ENCODE measurements around the gene LEP. TPM values are rescaled to one million over a fixed set of nuclear protein-coding genes. Genes with fewer than 3 reads are reported as not detected.

The LEP gene
- total and polyA plus RNA-seq, 9 of the 15 experiments (the other 6 are each of a cell fraction or from before 2014, with no cell fraction given): not detected

DNA sequence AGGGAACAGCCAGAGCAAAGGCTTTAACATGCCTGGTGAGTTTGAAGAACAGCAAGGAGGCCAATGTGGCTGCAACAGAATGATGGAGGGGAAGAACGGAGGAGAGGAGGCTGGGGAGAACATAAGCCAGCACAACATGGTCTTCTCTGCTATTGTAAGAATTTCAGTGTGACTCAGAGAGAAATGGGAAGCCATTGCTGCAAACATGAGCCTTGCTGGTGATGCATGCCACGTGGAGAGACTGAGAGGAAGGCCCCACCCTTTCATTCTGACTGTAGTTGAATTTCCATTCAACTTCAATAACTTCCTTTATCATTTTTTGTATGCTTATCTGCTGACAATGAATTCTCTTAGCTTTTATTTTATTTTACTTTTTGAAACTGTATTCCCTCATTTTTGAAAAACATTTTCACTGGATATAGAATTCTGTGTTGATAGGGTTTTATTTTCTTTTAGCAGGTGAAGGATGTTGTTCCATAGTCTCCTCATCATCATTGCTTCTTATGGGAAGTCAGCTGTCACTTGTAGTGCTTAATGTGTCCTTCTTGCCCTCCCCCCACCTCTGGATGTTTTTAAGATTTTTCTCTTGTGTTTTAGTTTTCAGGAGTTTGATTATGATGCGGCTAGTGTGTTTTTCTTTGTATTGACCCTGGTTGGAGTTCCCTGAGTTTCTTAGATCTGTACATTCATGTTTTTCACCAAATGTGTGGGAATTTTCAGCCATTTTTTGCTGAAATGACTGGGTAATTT is 46.4 kb upstream of the LEP start (continued):
- TF ChIP-seq, protein P1, sequence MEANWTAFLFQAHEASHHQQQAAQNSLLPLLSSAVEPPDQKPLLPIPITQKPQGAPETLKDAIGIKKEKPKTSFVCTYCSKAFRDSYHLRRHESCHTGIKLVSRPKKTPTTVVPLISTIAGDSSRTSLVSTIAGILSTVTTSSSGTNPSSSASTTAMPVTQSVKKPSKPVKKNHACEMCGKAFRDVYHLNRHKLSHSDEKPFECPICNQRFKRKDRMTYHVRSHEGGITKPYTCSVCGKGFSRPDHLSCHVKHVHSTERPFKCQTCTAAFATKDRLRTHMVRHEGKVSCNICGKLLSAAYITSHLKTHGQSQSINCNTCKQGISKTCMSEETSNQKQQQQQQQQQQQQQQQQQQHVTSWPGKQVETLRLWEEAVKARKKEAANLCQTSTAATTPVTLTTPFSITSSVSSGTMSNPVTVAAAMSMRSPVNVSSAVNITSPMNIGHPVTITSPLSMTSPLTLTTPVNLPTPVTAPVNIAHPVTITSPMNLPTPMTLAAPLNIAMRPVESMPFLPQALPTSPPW (CRISPR knock-in tag; IDR thresholded peaks at IDR 0.05): 0 out of 2 replicates have a peak, but pooled peaks have one; percentile 20
- TF ChIP-seq CBX1 (IDR thresholded peaks at IDR 0.05; ENCODE audit: low read depth): peak; percentile 97
- TF ChIP-seq MIER1 (IDR thresholded peaks at IDR 0.05; ENCODE audit: low read depth): peak; percentile 74
- TF ChIP-seq, protein P2, sequence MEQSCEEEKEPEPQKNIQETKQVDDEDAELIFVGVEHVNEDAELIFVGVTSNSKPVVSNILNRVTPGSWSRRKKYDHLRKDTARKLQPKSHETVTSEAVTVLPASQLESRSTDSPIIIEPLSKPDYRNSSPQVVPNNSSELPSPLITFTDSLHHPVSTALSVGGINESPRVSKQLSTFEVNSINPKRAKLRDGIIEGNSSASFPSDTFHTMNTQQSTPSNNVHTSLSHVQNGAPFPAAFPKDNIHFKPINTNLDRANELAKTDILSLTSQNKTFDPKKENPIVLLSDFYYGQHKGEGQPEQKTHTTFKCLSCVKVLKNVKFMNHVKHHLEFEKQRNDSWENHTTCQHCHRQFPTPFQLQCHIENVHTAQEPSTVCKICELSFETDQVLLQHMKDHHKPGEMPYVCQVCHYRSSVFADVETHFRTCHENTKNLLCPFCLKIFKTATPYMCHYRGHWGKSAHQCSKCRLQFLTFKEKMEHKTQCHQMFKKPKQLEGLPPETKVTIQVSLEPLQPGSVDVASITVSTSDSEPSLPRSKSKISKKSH (CRISPR knock-in tag; IDR thresholded peaks at IDR 0.05): peak; percentile 59; the same call in 1 of the 2 replicates
- no peak for TF ChIP-seq SMAD1 (IDR thresholded peaks at IDR 0.05; ENCODE audit: low read depth, low read length, partially characterized antibody)
- TF ChIP-seq SP2 (IDR thresholded peaks at IDR 0.05; ENCODE audit: extremely low read depth, low read depth, low read length, poor library complexity, severe bottlenecking): no peak
- TF ChIP-seq JUND (IDR thresholded peaks at IDR 0.05; ENCODE audit: borderline replicate concordance, low read depth, low read length): 0 out of 2 replicates have a peak, but pooled peaks have one; percentile 6
- TF ChIP-seq JUND (tag; IDR thresholded peaks at IDR 0.05; ENCODE audit: borderline replicate concordance, low read depth, low read length): peak; percentile 24; the same call in 1 of the 3 replicates
- 0 out of 2 replicates have a peak, but pooled peaks have one; percentile 42 for TF ChIP-seq JUN (IDR thresholded peaks at IDR 0.05; ENCODE audit: borderline replicate concordance, low read depth, low read length)
- no peak for TF ChIP-seq JUN (CRISPR knock-in tag; IDR thresholded peaks at IDR 0.05; ENCODE audit: borderline replicate concordance)
- peak; percentile 85; the same call in 1 of the 2 replicates for TF ChIP-seq XRCC3 (IDR thresholded peaks at IDR 0.05)
- TF ChIP-seq, protein P3, sequence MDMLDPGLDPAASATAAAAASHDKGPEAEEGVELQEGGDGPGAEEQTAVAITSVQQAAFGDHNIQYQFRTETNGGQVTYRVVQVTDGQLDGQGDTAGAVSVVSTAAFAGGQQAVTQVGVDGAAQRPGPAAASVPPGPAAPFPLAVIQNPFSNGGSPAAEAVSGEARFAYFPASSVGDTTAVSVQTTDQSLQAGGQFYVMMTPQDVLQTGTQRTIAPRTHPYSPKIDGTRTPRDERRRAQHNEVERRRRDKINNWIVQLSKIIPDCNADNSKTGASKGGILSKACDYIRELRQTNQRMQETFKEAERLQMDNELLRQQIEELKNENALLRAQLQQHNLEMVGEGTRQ (CRISPR knock-in tag; IDR thresholded peaks at IDR 0.05): no peak
- TF ChIP-seq, protein P4, sequence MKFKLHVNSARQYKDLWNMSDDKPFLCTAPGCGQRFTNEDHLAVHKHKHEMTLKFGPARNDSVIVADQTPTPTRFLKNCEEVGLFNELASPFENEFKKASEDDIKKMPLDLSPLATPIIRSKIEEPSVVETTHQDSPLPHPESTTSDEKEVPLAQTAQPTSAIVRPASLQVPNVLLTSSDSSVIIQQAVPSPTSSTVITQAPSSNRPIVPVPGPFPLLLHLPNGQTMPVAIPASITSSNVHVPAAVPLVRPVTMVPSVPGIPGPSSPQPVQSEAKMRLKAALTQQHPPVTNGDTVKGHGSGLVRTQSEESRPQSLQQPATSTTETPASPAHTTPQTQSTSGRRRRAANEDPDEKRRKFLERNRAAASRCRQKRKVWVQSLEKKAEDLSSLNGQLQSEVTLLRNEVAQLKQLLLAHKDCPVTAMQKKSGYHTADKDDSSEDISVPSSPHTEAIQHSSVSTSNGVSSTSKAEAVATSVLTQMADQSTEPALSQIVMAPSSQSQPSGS (CRISPR knock-in tag; IDR thresholded peaks at IDR 0.05): no peak
- no peak for TF ChIP-seq POU5F1 (IDR thresholded peaks at IDR 0.05; ENCODE audit: borderline replicate concordance, low read depth, low read length, partially characterized antibody)
- TF ChIP-seq CREM (IDR thresholded peaks at IDR 0.05; ENCODE audit: low read depth): peak; percentile 67; the same call in 1 of the 2 replicates
- TF ChIP-seq SIN3A (IDR thresholded peaks at IDR 0.05; ENCODE audit: borderline replicate concordance in 2 of 2, control insufficient read depth in 1 of 2, low read depth in 2 of 2, low read length in 2 of 2): no peak
- TF ChIP-seq, protein P5, sequence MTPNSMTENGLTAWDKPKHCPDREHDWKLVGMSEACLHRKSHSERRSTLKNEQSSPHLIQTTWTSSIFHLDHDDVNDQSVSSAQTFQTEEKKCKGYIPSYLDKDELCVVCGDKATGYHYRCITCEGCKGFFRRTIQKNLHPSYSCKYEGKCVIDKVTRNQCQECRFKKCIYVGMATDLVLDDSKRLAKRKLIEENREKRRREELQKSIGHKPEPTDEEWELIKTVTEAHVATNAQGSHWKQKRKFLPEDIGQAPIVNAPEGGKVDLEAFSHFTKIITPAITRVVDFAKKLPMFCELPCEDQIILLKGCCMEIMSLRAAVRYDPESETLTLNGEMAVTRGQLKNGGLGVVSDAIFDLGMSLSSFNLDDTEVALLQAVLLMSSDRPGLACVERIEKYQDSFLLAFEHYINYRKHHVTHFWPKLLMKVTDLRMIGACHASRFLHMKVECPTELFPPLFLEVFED (CRISPR knock-in tag; conservative IDR thresholded peaks at IDR 0.05): 0 out of 2 replicates have a peak, but pooled peaks have one; percentile 15
- peak; percentile 100 for TF ChIP-seq TRIM28 (IDR thresholded peaks at IDR 0.05)
- peak; percentile 81 for TF ChIP-seq ZEB2 (IDR thresholded peaks at IDR 0.05)
- peak in 1 of 2 experiments; percentile 18; a peak in 1 of 4 replicates for TF ChIP-seq RCOR1 (IDR thresholded peaks at IDR 0.05; ENCODE audit: borderline replicate concordance in 1 of 2, low read depth in 2 of 2, low read length in 2 of 2)
- peak; percentile 51; the same call in 1 of the 2 replicates for TF ChIP-seq ZNF316 (IDR thresholded peaks at IDR 0.05)
